GM12873 (cell line): ENCODE measurements around the gene U2AF1L4.

Experiments used
- CTCF ChIP-seq: IDR thresholded peaks from 2 replicates; pipeline ENCODE4 v1.5.1; 2012; ENCODE audit warnings: low read depth, mild to moderate bottlenecking, moderate library complexity, low read length, control low read depth; ENCODE audit not compliant: insufficient read depth; ENCODE audit errors: missing control alignments

Gene U2AF1L4

GRCh38 chr19:35729763-35730162 is 15.5 kb downstream of the U2AF1L4 start:
- TF ChIP-seq CTCF, result no peak

- no peak for TF ChIP-seq CTCF
Measured at GRCh38 chr19:35729021-35729420, 16.2 kb downstream of the U2AF1L4 start.

GRCh38 chr19:35727956-35728706 is 17.1 kb downstream of the U2AF1L4 start:
- no peak for TF ChIP-seq CTCF

- no peak for TF ChIP-seq CTCF
Measured at GRCh38 chr19:35727053-35727955, 17.9 kb downstream of the U2AF1L4 start.

GRCh38 chr19:35725216-35725861 is 19.9 kb downstream of the U2AF1L4 start:
- TF ChIP-seq CTCF, result no peak

- TF ChIP-seq CTCF, result no peak
Measured at GRCh38 chr19:35724560-35724959, 20.7 kb downstream of the U2AF1L4 start.

- TF ChIP-seq CTCF, result no peak
Measured at GRCh38 chr19:35723671-35724070, 21.5 kb downstream of the U2AF1L4 start.
